HG03469 (cell line): ENCODE data around the gene SLK.

Experiments used
- ATAC-seq: cut with Tn5 transposase; IDR thresholded peaks from one replicate; pipeline ENCODE4 v1.9.1; 2021; ENCODE audit warnings: mild to moderate bottlenecking, moderate library complexity, moderate number of reproducible peaks; ENCODE audit not compliant: unreplicated experiment

The SLK gene

DNA sequence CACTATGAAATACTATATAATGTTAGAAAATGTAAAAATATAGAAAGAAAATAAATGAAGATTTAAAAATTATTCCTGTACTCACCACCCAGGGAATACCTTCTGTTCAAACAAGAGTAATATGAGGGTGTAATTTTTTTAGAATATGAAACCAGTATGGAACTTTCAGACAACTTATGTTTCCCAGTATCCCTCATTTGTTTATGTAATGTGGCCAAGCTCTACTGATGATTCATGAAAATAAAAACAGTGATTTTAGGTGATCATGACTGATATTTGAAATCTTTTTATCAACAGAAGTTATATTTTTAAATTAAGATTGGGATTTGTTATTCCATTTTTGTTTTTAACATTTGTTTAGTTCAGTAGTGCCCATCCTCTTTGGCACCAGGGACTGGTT is 18.8 kb downstream of the SLK start:
- no peak for ATAC-seq

GRCh38 chr10:103986360-103986759 is 19.4 kb downstream of the SLK start:
- no peak for ATAC-seq

- no peak for ATAC-seq
Observed at GRCh38 chr10:103990121-103990520, 23.2 kb downstream of the SLK start.

DNA sequence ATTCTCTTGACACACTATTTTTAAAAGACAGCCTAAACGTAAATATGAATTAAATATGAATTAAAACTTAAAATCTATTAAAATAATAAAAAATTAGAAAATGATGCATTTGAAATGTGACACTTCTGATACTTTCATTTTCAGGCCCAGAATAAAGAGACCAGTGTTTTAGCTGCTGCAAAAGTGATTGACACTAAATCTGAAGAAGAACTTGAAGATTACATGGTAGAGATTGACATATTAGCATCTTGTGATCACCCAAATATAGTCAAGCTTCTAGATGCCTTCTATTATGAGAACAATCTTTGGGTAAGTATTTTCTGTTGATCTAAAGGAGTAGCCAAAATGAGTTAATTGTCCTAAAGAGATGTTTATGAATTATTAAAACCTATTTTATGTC is 23.6 kb downstream of the SLK start:
- ATAC-seq, result no peak

DNA sequence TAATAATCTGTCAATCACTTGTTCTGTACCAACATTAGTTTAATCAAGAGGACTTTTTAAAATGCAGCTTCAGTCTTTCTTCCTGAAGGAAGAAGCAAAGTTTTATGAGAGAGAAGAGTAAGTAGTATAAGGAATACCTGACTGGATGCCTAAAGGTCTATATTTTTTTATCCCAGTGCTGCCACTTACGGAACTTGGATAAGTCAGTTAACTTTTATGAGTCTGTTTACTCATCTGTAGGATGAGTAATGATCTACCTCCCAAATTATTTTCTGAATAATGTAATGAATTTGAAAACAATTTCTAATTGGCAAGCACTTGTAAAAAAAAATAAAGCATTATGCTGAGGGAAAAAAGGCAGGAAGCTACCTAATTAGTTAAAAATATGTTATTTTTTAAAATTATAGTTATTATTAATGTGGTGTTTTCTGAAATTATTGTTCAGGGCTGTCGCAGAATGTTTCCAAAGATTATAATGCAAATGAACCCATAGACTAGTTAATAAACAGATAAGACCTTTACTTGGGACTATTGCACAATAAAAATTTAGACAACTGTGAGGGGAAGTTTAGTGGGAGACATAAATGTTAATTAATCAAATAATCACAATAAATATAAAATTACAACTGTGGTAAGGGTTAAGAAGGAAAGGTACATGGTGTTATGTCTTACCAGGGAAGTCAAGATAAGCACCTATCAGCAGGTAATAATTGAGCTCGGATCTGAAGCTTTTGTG is 24.6 kb downstream of the SLK start:
- no peak for ATAC-seq

GRCh38 chr10:103995134-103995533 is 28.2 kb downstream of the SLK start:
- no peak for ATAC-seq

- no peak for ATAC-seq
Observed at GRCh38 chr10:103998805-103999204, 31.9 kb downstream of the SLK start.

GRCh38 chr10:104002911-104003310 is 36.0 kb downstream of the SLK start:
- ATAC-seq, result no peak

- ATAC-seq, result no peak
Observed at GRCh38 chr10:104005172-104005863, 38.4 kb downstream of the SLK start.

DNA sequence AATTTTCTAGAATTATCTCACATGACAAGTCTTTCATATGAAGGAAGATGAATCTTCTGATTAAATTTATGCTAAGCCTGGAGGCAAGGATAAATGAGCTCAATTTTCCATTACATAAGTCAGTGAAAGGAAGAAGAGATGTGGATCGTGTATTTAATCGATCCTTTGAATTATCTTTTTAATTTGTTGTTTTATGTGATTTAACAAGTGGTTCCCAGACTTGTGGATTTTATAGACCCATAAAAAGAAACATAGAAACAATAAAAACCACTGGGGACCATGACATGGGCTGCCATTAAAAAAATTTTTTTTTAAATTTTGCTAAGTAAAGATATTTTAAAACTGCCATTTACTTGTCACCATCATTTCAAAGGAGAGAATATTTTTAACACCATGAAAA is 45.0 kb downstream of the SLK start:
- no peak for ATAC-seq

DNA sequence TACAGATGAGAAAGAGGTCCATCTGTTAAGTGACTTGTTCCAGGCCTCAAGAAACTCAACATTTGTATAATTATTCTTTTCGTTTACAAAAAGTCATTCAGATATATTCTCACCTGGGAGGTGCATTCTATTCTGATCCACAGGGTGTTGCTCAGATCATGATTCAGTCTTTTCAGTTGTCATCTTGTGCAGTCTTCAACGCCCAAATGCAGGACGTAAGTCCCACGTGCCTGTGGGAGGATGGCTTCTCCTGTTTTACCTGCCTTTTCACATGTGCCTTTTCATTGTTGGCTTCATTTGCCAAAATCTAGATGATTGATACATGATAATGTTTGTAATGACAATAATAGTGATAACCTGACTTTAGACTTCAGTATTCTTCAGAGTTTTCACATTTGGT is 46.5 kb downstream of the SLK start:
- no peak for ATAC-seq

- no peak for ATAC-seq
Observed at GRCh38 chr10:104014176-104014575, 47.2 kb downstream of the SLK start.

- no peak for ATAC-seq
Observed at GRCh38 chr10:104016661-104017060, 49.7 kb downstream of the SLK start.

- no peak for ATAC-seq
Observed at GRCh38 chr10:104018471-104018870, 51.5 kb downstream of the SLK start.

DNA sequence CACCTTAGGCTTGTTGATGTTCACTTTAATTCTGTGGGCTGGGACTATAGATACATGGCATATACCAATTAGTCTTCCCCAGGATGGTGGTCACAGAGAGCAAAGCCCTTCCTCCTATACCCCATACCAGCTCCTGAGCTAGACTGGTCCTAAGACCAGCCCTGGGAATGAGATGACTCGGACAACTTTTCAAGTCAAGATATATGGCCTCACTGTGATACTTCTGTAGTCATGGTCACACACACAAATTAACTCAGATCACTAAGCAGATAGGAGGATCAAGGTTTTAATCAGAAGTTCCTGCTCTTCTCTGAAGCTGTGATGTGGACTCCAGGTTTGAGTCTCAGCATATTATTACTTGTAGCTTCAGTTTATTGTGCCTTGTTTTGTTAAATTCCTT is 53.1 kb downstream of the SLK start:
- ATAC-seq, result no peak

- no peak for ATAC-seq
Observed at GRCh38 chr10:104021246-104021645, 54.3 kb downstream of the SLK start.

GRCh38 chr10:104022026-104022425 is 55.1 kb downstream of the SLK start:
- no peak for ATAC-seq

DNA sequence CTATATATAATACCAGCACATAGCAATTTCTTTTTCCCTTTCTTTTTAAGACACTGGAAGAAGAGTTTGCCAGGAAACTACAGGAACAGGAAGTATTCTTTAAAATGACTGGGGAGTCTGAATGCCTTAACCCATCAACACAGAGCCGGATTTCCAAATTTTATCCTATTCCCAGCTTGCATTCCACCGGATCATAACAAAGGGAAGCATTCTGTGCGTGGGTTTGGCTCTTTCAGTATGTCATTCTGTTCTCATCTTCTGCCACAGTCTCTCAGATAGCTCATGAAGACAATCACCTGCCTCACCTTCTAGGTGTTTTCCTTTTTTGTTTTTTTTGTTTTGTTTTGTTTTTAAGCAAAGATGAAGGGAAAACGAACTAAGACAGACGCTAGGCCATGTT is 58.6 kb downstream of the SLK start:
- ATAC-seq, result no peak

DNA sequence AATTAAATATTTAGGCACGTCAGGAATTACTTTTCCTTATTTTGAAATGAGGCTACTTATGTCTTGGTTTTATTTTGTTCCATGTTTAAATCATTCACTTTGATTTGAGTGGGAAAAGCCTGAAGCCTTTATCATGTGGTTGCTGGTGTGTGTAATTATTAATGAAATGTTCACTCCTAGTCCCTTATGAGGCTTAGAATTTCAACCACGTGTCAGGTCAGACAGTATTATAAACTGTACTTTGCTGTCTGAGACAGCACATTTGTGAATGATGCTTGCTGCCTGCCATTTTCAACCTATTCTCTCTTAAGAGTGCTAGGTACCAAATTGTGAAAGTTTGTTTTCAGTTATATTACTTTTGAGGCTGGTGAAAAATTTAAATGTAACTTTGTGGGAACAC is 59.8 kb downstream of the SLK start:
- ATAC-seq, result no peak

- no peak for ATAC-seq
Observed at GRCh38 chr10:104028146-104028545, 61.2 kb downstream of the SLK start.

DNA sequence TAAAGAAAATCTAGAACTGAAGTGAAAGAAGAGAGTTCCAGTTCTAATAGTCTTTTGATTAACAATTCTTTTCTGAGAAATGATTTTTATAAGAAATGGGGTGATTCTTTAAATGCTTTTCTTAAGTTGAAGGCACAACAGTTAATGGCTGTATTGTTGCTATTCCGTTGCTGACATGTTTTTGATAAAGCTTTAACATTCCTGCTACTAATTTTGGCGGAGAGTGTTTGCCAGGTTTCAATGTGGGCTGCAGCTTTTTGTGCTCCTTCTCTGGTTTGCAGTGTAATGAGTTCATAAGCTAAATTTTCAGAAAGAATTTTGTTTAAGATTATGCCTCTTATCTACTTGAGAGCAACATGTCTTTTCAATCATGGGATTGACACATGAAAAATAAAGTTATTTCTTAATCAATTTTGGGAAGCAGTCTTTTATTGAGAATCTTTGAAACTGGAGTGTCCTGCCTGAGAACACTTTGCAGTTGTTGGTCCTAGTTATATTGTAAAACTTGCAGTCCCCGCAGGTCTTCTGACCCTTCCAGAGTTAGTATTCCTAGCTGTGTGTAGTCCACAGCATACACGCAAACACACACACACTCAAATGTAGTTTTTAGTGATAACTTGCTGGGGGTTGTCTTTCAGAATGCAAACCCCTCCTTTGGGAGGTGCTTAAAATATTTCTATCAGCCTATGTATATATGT is 62.0 kb downstream of the SLK start:
- no peak for ATAC-seq

- no peak for ATAC-seq
Observed at GRCh38 chr10:104029521-104029860, 62.6 kb downstream of the SLK start.
